MM.1S (cell line): ENCODE data around the gene TAPT1.

Experiments used
- CTCF ChIP-seq: fragments of 300-600 bp; sonication (generic); IDR thresholded peaks from 2 replicates; pipeline ENCODE4 v1.5.1; 2016; ENCODE audit warnings: antibody characterized with exemption, low read length, mixed read lengths
- EZH2 ChIP-seq: fragments of 300-600 bp; sonication (generic); optimal IDR thresholded peaks from 2 replicates; pipeline ENCODE3; 2017; ENCODE audit warnings: low read depth, mild to moderate bottlenecking, antibody characterized with exemption, low read length, mixed read lengths

GRCh38 chr4:16136827-16137226 is 89.4 kb downstream of the TAPT1 start:
- TF ChIP-seq CTCF, result no peak
- no peak for TF ChIP-seq EZH2
